NCI-H146 treated with DMSO at 0.1 percent for 48 hours (cell line): ENCODE data around the gene DNA2.

Experiments
- DNase-seq: peaks from one replicate; lab custom pipeline; 2025; ENCODE audit not compliant: unreplicated experiment; lab: John Stamatoyannopoulos, UW

DNA2 gene

DNA sequence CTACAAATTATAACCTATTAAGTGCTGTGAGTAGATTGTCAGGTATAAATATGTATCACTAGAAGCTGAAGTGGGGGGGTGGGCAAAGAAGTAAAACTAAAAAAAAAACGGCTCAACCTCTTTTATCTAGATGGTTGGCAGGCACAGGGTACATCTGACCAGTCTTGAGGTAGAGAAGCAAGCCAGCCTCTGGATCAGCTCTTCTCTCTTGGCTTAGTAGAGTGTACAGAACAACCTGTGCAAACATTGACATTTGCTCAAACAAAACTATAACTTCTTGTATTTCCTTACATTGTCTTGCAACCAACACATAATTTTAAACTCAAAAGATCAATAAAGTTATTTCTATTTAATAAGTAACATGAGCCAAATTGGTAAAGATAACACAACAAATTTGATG, 25.6 kb downstream of the DNA2 start:
- DNase-seq, result no peak

DNA sequence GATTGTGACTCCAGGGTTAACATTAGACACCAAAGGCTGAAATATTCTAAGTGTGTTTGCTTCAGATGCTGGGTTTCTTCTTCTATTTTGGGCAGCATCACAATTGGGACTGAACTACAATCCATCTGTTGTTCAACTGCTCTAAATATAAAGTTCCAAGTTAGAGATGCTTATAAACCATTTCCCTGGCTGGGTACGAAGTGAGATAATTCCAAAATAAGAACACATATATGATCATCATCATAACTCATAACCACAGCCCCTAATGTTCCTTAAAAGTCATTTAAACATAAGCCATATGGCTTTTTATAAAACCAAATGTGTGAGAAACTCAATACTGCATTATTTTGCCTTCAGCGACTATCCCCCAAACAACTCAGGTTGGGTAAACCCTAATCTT, 28.8 kb downstream of the DNA2 start:
- no peak for DNase-seq

DNA sequence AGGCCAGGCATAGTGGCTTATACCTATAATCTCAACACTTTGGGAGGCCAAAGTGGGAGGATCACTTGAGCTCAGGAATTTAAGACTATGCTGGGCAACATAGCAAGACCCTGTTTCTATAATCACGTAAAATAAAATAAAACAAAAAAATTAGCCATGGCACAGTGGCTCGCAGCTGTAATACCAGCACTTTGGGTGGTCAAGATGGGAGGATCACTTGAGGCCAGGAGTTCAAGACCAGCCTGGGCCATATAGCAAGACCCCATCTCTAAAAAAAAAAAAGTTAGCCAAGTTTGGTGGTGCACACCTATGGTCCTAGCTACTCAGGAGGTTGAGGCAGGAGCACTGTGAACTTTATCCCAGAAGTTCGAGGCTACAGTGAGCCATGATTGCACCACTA, 30.9 kb downstream of the DNA2 start:
- no peak for DNase-seq

DNA sequence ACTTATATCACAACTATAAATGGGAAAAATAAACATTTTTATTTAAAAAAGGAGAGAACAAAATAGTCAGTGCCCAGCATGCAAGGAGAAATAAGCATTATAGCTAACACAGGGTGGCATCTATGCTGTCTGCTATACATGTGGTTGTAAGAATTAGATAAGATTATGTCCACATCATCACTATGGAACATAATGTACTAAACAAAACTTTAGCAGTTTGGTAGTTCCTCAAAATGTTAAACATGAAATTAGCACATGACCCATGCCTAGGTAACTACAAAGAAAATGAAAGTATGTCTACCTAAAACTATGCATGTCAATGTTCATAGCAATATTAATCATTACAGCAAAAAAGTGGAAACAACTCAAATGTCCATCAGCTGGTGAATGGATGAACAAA, 36.0 kb downstream of the DNA2 start:
- DNase-seq, result no peak

DNA sequence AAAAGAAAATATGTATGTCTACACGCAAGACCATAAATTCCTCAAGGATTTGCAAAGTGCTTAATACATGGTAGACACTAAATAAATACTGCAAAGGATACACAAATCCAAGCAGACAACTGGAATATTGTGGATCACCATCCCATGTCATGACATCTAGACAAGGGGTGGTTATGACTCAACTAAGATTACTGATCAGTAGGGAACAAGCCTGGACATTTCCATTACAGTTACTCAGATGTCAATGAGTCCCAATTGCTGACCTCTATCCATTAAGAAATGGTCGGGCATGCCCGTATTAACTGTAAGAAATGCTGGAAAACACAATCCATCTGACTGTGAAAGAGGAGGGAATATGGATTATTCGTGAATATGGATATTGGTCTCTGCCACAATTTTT, 37.1 kb downstream of the DNA2 start:
- DNase-seq, result no peak

DNA sequence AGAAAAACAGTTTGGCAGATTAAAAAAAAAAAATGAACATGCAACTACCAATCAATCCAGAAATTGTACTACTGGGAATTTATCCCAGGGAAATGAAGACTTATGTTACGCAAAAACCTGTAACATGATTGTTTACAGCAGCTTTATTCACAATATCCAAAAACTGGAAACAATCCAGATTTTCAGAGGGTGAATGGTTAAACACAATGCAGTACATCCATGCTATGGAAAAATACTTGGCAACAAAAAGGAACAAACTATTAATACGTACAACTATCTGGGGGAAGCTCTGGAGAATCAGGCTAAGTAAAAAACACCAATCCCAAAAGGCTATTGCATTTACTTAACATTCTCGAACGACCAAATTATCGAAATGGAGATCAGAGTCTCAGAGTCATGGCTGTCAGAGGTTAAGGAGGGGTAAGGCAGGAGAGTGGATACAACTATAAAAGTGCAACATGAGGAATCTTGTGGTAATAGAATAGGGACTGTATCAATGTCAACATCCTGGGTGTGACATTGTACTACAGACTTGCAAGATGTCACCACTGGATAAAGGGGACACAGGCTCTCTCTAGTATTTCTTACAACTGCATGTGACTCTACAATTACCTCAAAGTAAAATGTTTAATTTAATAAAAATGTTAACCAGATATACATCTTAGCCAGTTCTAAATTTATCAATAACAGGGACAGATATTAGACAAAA, 43.2 kb downstream of the DNA2 start:
- no peak for DNase-seq

DNA sequence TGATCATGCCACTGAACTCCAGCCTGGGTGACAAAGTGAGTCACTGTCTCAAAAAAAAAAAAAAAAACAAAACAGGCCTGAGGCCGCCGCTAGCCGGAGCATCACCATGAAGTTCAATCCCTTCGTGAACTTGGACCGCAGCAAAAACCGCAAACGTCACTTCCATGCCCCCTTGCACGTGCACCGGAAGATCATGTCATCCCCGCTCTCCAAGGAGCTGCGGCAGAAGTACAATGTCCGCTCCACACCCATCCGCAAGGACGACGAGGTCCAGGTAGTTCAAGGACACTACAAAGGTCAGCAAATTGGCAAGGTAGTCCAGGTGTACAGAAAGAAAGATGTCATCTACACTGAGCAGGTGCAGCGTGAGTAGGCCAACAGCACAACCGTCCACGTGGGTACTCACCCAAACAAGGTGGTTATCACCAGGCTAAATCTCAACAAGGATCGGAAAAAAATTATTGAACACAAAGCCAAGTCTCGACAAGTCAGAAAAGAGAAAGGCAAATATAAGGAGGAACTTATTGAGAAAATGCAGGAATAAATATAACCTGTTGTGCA, 47.2 kb downstream of the DNA2 start:
- DNase-seq, result no peak

DNA sequence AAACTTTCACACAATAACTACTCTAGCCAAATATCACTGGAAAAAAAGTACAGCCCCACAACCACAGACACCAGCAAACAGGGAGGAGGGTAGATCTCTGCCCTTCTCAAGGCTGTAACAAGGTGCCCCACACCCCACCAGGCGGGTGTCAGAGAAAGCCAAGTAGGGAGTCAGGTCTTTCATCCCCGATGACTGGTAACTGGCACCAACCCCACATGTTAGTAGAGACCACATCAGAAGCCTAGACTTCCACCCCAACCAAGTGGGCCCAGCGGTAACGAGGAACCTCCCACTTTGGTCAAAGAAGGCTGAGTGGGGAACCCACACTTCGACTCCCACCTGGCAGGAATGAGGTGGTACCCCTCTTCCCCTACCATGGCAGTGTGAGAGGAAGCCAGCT, 48.3 kb downstream of the DNA2 start:
- no peak for DNase-seq

DNA sequence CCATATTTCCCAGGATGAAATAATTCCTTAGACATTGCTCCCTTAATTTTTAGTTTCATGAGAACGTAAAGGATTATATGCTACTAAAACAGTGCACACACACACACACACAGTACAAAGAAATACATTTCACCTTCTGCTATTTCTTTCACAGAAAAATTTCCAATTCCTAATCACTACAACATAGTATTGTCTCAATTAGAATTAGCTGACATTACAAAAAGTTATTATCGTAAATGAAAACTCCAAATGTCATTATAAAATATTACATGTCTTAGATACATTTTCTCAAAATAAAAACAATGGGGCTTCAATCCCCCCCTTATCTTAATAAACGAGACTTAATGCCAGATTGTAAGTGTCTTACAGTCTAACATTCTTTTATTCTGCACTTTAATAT, 52.4 kb downstream of the DNA2 start:
- no peak for DNase-seq

DNA sequence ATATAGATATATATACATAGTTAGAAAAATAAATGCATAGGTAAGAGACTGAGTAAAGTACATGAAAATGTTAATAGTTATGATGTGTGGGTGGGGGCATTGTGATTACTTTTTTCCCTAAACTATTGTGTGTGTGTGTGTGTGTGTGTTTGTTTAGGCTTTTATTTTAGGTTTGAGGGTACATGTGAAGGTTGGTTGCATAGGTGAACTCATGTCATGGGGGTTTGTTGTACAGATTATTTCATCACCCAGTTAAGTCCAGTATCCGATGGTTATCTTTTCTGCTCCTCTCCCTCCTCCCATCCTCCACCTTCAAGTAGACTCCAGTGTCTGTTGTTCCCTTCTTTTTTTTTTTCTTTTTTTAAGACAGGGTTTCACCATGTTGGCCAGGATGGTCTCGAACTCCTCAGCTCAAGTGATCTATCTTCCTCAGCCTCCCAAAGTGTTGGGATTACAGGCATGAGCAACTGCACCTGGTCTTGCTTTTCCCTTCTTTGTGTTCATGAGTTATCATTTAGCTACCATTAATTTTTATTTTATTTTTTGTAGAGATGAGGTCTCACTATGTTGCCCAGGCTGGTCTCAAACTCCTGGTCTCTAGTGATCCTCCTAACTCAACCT, 62.8 kb downstream of the DNA2 start:
- no peak for DNase-seq

DNA sequence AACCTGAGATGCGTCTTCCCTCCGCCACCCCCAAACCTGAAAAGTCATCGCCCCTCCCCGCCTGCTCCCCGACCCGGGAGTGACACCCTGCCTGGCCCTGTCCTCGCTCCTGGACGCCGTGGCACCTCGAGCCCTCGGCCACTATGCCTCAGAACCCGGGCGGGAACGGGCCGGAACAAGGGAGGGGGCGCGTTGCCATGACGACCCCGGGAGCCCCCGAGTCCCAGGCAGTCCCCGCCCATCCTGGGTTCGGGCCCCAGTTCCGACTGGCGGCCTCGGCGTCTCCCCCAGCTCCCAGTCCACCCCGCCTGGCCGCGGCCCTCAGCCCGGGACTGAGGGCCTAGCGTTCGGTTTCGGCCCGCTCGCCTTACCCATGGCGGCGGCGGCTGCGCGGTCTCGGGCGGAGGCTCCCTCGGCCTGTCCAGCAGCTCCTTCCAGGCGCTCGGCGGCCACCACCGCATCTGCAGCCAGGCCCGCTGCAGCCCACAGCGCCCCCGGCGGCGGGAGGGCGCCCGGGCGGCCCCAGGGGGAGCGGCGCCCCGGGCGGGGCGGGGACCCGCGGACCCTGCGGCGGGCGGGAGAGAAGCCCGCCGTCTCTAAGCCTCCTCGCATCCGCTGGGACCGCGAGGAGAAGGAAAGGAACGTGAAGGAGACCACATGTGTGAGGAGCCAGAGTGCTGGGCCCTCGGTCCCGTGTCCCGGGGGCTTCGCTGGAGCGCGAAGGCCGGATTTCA, 64.8 kb downstream of the DNA2 start, which contains the start of gene RUFY2:
TSS of gene RUFY2 (minus strand) at position 463 of the 734 bp plus-strand sequence. CDS start at position 375, 88 bp downstream.
- peak; percentile 68 for DNase-seq

DNA sequence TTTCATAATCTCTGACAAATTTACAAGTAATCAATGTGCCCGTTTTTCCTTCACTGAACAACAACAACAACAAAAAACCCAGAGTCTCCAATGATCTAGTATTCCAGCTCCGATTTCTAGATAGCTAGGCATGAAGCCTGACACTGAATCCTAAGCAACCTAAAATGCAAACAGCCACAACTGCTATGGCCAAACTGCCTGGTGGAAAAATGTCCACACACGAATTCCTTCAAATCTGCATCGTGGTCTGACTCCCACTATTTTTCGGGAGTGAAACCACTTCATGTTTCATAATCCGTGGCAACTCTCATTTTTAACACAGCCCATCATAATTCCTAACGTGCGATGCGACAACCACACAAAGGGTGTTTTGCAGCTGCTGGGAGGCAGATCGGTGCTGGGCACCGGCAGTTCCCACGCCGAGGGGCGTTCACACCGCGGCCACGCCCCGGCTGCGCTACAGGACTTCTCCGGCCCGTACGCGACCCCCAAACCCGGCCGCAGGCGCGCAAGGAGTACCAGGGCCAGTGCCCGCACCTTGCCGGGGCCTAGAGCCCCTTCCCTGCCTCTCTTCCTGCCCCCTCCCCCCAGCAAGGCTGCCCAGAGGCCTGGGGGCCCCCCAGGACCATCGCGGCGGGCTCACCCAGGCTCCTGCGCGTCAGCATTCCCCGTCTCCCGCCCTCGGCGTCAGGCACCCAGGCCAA, 65.5 kb downstream of the DNA2 start:
- peak; percentile 37 for DNase-seq

DNA sequence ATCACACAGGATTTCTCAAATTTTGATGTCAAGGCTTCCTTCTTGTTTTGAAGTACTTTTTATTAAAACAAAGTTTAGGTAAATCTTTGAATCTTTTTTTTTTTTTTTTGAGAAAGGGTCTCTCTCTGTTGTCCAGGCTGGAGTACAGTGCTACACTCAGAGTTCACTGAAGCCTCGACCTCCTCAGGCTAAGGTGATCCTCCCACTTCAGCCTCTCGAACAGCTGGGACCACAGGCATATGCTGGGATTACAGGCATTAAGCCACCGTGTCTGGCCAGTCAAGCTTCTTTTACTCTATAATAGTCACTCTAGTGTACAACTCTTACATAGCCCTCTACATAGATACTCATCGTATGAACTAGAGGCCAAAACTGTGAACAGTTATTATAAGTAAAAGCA, 68.1 kb downstream of the DNA2 start:
- DNase-seq, result no peak

DNA sequence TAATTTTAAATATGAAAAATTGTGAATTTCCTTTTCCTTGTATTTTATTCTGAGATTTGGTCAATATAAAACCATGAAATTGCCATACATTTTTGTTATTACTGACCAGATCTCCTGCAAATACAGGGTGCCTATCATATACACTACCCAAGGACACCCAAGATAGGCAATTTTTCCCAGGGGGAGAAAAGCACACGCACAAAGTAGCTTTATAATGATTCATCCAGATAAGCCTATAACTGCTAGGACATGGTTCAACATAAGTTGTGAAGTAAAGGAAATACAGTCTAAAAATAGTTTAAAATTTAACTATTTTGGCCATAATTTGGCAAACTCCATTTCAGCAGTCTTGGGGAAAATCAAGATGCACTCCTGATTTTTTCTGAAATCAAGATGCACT, 69.5 kb downstream of the DNA2 start:
- no peak for DNase-seq

DNA sequence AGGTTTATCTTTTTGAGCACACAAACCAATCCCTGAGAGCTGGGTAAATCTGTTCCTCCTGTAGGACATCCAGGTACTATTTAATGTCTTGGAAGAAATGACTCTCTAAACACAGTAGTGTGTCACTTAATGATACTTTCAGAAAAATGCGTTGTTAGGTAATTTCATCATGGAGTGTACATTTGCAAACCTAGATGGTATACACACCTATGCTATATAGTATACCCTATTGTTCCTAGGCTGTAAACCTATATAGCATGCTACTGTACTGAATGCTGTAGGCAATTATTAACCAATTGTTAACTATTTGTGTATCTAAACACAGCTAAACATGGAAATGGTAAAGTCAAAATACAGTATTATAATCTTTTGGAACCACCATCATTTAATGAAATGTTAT, 74.8 kb downstream of the DNA2 start:
- DNase-seq, result no peak

DNA sequence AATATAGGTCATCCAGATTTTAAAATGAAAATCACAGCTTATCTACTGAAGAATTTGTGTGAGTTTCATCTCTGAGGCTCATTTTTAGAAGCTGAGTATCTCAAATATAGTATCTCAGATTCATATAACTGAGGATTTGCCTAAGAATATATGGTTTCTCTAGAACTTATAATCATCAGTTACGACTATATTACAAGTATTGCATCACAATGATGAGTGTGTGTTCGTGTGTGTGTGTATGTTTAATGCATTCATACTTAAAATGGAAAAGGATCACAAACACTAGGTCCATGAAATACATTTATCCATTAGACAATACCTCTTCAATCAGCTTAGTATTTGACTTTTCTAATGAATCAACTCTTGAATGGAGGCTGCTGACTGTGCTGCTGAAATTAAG, 86.0 kb downstream of the DNA2 start:
- DNase-seq, result no peak

DNA sequence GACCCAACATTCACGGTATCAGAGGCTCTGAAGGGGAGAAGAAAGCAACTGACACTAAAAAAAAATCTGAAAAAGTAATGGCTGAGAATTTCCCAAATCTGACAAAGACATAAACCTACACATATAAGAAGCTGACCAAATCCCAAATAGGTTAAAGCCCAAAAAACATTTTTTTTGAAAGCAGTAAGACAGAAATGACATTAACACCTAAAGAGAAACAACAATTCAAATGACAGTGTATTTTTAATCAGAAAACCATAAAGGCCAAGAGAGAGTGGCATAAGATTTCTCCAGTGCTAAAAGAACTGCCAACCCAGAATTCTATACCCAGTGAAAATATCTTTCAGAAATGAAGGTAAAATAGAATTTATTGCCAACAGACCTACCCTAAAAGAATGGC, 100.2 kb downstream of the DNA2 start:
- no peak for DNase-seq

DNA sequence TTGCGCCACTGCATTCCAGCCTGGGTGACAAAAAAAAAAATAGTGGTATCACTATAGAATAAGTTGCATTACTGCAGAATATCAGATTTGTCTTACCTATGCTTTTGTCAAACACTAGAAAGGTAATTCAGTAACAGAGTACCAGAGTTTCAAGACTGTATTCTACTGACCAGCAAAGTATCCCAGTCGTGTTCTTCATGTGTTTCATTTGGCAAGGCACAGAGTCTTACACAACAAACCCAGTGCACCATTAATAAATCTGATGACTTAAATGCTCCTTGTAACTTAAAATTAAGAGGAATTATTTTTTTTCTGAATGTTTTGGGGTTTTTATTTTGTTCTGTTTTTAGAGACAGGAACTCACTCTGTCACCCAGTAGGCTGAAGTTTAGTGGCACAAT, 104.7 kb downstream of the DNA2 start:
- no peak for DNase-seq

DNA sequence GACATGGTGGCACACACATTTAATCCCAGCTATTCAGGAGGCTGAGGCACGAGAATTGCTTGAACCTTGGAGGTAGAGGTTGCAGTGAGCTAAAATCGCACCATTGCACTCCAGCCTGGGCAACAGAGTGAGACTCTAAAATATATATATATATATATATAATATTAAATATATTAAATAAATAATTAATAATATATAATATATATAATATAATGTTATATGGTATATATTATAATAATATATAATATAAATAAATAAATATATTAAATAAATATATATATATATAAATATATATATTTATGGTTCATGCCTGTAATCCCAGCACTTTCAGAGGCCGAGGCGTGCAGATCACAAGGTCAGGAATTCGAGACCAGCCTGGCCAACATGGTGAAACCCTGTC, 105.2 kb downstream of the DNA2 start:
- no peak for DNase-seq

DNA sequence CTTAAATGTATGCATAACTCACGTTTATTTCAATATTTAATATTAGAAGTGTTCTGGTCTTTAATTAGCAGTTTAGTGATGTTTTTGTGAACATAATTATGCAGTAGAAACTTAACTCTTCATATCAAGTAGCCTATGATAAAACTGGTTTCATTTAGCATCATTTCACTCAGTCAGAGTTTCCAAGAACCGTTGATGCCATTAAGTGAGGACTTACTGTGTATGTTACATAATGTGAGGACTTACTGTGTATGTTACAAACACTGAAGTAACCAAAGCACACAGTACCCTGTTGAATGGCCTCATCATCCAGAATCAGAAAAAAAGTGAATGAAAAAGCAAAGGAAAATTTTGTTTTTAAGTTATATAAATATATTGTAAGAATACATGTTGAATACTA, 106.2 kb downstream of the DNA2 start:
- no peak for DNase-seq

DNA sequence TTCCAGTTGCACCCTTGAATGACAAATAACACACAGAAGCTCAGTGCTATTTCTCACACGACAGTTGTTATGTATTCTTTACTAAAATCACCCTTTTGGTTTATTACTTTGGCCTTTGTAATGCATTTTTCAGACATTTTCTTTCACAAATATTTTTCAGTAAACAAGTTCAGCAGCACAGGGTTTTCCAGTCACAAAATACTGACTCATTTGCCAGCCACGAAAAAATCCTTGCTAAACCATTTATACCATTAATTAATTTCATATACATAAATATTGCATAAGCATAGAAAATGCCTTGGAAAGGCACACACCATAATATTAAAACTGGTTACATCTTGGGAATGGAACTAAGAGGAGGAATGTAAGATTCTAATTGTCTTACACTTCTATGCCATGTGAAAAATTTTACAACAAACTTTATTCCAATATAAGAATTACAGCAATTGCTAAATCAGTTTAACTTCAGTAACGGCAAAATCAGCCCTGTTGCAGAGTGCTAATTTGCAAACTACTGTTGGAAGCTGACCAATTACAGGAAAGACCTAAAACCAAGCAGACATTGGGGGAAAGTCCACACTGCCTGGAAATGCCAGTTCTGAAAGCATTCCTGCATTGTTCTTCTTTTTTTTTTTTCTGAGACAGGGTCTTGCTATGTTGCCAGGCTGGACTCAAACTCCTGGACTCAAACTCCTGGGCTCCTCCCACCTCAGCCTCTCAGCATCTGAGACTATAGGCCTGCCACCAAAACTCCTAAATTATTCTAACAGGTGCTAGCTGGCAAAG, 107.5 kb downstream of the DNA2 start:
- DNase-seq, result no peak
